HG03460 (cell line): Measurements from ENCODE around the gene FALEC.
"Not testable (repeated sequence)": the region's sequence is repeated elsewhere in the genome, so short reads cannot be mapped to it uniquely, and the experiment has no call there.

Experiments
- ATAC-seq: cut with Tn5 transposase; IDR thresholded peaks from one replicate; pipeline ENCODE4 v1.9.1; 2021; ENCODE audit not compliant: unreplicated experiment

FALEC gene

DNA sequence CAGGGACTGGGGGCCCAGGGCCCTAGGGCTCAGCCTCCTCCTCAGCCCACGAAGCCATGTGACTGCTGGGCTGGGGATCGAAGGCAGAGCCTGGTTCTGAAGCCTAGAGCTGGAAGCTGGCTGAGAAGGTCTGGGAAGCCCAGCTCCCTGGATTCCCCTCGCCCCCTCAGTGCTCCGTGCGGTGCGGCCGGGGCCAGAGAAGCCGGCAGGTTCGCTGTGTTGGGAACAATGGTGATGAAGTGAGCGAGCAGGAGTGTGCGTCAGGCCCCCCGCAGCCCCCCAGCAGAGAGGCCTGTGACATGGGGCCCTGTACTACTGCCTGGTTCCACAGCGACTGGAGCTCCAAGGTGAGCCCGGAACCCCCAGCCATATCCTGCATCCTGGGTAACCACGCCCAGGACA, 42.8 kb downstream of the FALEC start:
- no peak for ATAC-seq

DNA sequence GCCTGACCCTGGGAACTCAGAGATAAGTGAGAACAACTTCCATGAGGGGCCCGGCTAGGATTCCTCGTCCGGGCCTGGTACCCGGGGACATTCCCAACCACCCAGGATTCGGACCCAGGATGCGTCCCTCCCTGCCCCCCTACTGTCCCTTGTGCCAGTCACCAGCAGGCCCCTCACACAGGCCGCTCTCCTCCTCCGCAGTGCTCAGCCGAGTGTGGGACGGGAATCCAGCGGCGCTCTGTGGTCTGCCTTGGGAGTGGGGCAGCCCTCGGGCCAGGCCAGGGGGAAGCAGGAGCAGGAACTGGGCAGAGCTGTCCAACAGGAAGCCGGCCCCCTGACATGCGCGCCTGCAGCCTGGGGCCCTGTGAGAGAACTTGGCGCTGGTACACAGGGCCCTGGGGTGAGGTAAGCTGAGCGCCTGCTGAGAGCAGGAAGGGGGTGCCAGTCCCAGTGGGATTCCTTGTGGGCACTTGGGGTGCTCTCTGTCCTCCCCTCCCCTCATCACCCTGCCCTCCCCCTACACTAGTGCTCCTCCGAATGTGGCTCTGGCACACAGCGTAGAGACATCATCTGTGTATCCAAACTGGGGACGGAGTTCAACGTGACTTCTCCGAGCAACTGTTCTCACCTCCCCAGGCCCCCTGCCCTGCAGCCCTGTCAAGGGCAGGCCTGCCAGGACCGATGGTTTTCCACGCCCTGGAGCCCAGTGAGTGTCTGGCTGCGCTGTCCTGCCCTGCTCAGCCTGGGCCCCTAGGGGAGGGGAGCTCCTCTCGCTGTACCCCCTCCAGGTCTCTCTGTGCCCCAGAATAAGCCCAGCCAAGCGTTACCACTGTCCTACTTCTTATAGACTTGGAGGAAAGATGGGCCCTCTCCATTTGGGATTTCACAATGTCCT, 43.5 kb downstream of the FALEC start:
- no peak for ATAC-seq

DNA sequence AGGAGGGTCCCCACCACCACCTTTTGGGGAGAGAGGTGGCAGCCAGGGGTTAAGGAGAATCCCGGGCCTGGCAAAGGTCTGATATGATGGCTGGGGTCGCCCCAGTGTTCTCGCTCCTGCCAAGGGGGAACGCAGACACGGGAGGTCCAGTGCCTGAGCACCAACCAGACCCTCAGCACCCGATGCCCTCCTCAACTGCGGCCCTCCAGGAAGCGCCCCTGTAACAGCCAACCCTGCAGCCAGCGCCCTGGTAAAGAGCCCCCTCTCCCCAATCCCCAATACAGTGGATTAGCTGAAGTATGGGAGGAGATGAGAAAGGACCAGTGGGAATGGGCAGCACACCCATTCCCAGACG, 44.1 kb downstream of the FALEC start:
- ATAC-seq, result no peak

DNA sequence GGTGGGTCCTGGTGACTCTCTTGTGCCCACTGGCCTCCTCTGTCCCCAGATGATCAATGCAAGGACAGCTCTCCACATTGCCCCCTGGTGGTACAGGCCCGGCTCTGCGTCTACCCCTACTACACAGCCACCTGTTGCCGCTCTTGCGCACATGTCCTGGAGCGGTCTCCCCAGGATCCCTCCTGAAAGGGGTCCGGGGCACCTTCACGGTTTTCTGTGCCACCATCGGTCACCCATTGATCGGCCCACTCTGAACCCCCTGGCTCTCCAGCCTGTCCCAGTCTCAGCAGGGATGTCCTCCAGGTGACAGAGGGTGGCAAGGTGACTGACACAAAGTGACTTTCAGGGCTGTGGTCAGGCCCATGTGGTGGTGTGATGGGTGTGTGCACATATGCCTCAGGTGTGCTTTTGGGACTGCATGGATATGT, 44.5 kb downstream of the FALEC start:
- ATAC-seq, result no peak

DNA sequence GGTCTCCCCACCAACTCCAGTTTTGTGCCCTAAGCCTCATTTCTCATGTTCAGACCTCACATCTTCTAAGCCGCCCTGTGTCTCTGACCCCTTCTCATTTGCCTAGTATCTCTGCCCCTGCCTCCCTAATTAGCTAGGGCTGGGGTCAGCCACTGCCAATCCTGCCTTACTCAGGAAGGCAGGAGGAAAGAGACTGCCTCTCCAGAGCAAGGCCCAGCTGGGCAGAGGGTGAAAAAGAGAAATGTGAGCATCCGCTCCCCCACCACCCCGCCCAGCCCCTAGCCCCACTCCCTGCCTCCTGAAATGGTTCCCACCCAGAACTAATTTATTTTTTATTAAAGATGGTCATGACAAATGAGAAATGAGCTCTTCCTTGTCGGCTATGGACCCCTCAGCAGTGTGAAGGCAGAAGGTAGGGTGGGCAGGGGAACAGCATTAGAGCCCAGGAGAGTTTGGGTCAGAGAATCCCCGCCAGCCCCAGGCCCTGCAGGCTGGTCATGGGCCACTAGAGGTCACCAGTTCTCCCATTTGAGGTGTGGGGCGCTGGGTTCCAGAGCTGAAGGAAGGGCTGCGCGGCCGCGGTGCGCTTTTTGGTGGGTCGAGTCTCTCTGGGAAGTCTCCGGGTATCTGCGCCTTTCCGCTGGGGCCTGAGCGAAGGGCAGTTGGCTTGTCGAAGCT, 45.2 kb downstream of the FALEC start:
- peak; percentile 38 for ATAC-seq

DNA sequence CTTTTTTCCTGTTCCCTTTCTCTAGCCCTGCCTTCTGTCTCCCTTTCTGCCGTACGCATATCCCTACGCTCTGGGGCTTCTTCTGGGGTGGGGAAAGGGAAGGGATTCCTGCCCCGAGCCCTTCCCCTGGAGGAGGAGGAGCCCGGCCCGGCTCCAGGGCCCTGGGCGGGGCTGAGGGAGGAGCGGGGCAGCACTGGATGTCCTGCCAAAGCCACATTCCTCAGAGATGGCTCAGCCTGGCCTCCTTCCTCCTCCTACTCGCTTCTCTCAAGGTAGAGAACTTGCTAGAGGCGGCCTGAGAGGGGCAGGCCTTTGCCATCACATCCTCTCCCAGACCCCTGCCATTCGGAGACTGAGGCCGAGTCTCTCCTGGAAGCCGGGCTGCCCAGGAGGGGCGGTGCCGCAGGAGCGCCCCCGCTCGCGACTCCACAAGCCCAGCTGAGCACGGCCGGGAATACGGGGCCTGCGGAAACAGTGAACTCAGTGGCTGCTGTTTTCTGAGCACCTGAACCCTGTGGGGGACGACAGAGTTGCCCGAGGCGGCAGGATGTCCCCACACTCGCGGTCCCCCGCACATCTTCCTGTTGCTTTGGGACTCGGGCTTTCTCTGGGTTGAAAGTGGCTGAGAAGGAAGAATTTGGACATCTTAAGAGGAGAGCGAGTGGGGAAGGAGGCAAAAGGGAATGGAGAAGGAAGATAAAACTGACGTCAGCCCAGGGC, 45.9 kb downstream of the FALEC start:
- ATAC-seq, result peak; percentile 9

DNA sequence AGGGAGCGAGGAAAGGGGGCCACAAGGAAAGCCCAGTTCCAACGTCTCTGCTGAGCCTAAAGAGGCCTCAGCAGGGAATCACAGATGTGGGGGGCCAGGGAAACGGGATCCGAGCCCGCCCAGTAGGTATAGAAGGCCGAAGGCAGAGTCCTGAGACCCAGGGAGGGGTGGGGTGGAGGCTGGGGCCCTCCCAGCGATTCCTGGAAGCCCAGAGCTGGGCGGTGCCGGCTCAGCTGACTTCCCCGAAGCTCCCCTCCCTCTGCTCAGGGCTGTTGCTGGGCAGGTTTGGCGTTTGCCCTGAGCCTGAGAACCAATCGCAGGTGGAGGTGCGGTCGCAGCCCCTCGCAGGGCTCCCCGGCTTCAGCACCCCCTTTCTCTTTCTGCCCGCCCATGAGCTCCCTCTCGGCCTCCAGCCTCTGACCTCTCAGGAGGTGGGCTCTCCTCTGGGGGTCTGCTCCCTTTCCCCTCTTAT, 46.5 kb downstream of the FALEC start:
- peak; percentile 42 for ATAC-seq

DNA sequence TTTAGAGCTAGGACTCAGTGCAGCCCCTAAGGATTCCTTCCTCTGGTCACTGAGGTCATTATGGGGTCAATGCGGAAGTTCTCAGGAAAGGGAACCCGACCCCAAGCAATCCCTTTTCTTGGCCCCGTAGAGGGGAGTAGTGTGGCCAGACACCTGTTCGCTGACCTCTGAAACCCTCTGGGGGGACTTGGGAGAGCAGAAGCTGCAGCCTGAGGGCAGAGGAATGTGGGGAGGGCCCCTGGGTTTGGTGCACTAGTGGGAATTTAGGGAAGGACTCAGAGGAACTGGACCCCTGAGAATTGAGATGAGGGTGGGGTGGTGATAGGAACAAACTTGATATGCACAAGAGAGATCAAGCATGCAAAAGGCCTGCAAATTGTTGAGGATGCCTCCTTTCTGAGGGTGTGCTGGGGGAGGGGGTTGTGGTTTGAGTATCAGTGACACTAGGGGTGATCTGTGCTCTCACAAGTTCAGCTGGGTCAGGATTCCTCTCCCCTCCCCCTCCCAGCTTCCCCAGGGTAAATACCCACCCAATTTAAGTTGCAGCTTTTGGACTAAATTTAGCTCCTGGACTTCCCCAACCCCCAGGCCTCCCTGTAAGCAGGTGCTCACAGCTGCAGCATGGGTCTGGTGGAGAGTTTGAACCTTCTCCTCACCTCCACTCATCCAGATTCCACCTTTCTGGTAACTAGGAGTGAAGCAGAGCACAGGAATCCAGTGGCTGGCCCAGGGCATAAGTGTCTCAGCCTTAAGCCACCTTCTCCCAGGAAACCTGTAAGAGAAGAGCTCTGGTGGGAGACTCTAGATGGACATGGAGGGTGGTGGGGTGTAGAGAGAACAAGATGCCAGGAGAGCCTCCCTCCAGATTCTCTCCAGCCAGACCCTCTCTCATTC, 47.1 kb downstream of the FALEC start:
- peak; percentile 39 for ATAC-seq

DNA sequence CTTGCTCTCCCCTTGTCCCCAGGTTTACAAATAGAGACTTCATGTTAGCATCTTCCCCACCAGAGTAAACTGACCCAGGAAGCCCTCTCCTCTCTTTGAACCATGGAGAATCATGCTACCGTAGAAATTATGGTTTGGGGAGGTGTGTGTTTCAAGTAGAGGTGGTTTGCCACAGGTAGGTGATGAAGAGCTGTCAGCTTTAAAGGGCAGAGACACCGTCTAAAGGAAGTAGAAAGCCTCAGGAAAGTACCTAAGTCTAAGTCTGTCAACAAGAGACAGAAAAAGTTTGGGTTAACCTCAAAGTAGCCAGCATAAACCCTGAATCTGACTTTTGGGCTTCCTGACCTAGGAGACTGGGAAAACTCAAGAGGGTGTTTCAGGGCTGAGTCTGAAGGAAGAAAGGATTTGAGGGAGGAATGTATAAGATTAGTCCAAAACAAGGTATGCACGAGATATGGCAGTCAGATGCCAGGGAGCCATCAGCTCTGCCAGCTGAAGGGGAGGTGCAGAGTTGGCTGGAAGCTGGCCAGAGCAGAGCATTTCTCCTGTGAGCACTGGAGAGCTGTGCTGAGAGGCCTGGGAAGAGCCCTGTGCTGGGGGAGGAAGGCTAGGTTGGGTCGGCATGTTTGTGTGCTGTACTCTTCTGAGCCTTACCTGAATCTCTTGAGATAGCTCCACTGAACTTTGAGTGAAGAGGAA, 47.9 kb downstream of the FALEC start:
- no peak for ATAC-seq

DNA sequence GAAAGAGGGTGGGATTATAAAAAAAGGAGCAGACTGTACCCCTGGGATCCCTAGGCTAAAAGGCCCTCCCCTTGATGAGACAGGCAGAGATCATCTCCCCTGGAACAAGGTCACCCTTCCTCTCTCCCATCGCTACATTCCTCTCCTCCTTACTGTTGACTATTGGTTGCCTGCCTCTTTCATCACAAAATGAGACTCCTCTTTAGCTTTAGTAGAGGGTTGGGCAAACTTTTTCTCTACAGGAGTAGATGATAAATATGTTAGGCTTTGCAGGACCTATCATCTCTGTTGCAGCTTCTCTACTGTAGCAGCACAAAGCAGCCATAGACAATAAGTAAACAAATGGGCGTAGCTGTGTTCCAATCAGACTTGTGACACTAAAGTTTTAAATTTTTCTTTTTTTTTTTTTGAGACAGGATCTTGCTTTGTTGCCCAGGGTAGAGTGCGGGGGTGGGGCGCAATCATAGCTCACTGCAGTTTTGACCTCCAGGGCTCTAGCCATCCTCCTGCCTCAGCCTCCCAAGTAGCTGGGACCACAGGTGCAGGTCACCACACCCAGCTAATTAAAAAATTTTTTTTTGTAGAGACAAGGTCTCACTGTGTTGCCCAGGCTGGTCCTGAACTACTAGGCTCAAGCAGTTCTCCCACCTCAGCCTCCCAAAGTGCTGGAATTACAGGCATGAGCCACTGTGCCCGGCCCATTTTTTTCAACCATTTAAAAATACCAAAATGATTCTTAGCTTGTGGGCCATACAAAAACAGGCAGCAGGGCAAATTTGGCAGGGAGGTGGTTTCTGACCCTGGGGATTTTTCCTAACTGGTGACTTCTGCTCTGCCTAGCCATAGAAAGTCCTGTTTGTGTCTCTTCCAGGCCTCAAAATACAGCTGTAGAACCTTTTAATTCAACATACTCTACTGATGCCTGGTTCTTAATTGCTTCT, 48.8 kb downstream of the FALEC start:
- ATAC-seq, result no peak

DNA sequence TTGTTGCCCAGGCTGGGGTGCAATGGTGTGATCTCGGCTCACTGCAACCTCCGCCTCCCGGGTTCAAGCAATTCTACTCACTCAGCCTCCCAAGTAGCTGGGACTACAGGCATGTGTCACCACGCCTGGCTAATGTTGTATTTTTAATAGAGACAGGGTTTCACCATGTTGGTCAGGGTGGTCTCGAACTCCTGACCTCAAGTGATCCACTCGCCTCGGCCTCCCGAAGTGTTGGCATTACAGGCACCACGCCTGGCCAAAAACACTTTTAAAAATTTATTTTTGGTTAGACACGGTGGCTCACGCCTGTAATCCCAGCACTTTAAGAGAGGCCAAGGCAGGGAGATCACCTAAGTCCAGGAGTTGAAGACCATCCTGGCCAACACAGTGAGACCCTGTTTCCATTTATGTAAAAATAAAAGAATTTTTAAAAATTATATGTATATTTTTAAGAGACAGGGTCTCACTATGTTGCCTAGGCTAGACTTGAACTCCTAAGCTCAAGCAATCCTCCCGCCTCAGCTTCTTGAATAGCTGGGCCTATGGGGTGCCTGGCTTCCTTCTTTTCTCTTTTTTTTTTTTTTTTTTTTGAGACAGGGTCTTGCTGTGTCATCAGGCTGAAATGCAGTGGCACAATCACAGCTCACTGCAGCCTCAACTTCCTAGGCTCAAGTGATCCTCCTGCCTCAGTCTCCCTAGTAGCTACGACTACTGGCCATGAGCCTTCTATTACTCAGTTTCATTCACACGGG, 49.9 kb downstream of the FALEC start:
- ATAC-seq, result not testable (repeated sequence)

DNA sequence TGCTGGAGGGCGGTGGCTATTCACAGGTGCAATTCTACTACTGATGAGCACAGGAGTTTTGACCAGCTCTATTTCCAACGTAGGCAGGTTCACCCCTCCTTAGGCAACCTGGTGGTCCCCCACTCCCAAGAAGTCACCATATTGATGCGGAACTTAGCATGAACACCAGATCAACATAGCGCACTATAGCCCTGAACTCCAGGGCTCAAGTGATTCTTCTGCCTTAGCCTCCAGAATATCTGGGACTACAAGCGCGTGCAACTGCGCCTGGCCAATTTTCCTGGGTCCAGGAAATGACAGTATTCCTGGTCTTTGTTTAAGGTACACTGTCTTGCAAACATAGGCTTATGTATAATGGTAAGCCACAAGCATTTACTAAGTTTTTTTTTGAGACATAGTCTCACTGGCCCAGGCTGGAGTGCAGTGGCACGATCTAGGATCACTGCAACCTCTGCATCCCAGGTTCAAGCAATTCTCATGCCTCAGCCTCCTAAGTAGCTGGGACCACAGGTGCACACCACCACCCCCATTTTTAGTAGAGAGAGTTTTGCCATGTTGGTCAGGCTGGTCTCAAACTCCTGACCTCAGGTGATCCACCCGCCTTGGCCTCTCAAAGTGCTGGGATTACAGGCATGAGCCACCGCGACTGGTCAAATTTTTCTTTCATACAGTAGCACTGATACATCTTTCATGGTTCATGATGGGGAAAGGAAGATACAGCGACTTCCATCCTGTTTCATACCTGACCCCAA, 51.2 kb downstream of the FALEC start:
- no peak for ATAC-seq

DNA sequence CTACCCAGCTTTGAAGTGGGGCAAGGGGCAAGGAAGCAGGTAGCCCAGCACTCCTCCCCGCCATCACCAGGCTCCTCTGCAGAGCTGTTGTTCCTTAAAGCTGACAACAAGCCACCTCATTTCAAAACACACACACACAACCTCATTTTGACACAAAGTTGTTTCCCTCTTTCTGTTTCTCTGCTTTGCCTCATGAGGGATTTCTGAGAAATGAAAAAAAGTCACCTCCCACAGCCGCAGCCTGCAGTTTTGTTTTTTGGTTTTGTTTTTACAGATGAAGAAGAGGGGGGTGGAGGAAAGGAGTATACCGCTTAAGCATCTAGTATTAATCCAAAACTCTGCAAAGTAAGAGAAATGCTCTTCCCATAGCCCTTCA, 51.8 kb downstream of the FALEC start:
- peak; percentile 31 for ATAC-seq

DNA sequence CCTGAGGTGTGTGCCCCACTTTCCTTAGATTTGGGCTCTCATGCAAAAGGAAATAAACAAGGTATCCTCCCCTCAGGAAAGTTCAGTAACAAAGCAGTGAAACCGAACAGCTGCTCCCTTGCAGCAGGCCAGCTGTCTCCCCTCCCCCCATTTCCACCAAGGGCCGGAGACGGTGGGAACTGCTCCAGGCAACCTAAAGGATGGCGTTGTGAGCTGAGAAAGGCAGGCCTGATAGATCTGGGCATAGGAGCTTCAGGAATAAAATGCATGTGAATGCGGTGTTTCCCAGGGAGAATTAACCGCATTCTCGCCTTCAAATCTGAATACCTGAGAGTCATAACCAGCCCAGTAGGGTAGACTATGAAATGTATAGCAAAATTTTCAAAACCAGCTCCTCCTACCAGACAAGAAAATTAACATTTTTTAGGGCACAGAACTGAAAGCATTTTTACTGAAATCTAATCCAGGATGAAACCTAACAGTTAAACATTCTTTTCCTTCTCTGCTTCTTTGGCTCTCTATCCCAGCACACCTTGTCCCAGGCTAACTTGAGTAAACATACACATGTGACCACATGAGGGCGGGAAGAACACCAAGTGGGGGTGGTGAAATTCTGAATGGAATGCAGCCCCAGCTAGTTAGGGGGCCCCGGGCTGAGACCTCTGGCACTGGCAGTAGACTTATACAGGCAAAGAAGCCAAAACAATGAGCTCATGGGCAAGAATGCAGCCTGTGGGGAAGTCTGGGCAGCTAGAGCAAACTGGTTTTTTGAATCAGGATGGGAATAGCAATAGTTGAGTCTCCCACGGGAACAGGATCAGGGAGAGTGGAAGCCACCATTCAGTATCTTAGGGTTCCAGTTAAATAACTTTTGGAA, 52.4 kb downstream of the FALEC start:
- peak; percentile 9 for ATAC-seq

DNA sequence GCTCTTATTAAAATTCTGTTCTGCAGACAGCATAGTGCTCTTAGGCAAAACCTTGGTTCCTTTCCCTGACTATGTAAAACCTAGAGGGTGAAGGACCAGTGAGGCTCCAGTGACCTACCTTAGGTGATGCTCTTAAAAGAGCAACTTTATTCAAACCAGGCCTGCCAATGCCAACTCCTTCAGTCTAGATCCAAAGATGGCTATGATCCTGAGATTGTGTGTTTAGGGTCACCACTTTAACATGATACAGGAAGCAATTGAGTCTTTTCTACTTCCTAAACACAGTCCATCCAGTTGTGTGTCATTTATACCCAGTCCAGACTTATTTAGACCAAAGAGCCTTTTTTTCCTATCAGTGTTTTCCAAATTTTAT, 53.0 kb downstream of the FALEC start:
- no peak for ATAC-seq

DNA sequence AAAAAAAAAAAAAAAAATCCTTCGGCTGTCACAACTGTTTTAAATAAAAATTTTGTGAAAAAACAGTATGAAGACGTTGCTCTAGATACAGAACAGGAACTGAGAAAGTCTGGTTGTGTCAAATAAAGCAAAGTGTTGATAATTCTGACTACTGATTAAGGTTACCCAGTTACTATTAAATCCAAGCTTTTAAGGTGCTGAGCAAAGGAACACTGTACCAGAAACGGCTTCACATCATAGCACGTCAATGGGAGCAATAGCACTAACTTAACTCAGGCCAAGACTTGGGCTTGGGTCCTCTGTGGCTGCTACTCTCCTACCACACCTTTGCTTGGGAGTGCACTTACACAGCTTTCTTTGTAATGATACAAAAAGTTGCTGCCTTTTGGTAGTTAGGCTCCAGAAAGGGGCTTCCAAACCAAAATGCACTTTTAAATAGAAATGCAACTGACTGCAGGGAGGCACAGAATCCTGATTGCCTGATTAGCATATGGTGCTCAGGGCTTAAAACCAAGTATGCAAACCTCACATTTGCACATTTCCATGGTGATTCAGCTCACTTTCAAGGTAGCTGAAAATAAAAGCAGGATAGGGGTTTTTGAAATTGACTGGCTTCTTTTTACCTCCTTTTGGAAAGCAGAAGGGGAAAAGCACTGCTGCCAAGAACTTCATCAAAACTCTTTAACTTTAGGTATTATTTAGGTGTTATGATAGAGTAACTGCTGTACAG, 57.5 kb downstream of the FALEC start:
- ATAC-seq, result no peak
